GM12865 (cell line): ENCODE measurements around the gene DOCK8.

ENCODE experiments used
- DNase-seq: peaks from one replicate; pipeline ENCODE4 v3.0.0; 2010; ENCODE audit warnings: low read depth
- H3K4me3 ChIP-seq: 2 replicates; pipeline ENCODE4 v1.5.1; 2011; ENCODE audit warnings: mild to moderate bottlenecking, low read depth, low read length, control low read depth
- TF ChIP-seq, protein P1 (sequence below): IDR thresholded peaks from 2 replicates; pipeline ENCODE4 v1.5.1; 2011; ENCODE audit warnings: low read length, control low read depth, low read depth, inconsistent platforms; ENCODE audit not compliant: insufficient read depth; ENCODE audit errors: missing control alignments

DOCK8 gene

DNA sequence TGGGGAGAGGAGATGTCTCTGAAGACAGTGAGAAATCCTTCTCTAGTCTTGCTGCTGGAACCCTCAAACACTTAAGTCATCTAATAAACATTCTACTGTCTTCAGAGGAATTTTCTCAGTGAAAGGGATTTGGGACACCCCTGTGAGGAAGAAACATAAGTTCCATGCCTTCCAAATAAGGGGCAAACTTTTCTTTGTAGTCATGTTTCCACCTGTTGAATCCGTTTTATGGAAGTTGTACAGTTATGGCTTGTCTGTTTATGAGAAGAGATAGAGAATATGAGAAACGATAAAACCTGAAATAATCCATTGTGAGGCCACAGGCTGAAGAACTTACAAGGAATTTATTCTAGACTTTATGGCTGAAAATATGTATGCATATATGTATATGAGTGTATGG lies 49.6 kb downstream of the DOCK8 start:
- no peak for DNase-seq
- TF ChIP-seq, protein P1, sequence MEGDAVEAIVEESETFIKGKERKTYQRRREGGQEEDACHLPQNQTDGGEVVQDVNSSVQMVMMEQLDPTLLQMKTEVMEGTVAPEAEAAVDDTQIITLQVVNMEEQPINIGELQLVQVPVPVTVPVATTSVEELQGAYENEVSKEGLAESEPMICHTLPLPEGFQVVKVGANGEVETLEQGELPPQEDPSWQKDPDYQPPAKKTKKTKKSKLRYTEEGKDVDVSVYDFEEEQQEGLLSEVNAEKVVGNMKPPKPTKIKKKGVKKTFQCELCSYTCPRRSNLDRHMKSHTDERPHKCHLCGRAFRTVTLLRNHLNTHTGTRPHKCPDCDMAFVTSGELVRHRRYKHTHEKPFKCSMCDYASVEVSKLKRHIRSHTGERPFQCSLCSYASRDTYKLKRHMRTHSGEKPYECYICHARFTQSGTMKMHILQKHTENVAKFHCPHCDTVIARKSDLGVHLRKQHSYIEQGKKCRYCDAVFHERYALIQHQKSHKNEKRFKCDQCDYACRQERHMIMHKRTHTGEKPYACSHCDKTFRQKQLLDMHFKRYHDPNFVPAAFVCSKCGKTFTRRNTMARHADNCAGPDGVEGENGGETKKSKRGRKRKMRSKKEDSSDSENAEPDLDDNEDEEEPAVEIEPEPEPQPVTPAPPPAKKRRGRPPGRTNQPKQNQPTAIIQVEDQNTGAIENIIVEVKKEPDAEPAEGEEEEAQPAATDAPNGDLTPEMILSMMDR: no peak
- no peak overlapping the region for H3K4me3 ChIP-seq

DNA sequence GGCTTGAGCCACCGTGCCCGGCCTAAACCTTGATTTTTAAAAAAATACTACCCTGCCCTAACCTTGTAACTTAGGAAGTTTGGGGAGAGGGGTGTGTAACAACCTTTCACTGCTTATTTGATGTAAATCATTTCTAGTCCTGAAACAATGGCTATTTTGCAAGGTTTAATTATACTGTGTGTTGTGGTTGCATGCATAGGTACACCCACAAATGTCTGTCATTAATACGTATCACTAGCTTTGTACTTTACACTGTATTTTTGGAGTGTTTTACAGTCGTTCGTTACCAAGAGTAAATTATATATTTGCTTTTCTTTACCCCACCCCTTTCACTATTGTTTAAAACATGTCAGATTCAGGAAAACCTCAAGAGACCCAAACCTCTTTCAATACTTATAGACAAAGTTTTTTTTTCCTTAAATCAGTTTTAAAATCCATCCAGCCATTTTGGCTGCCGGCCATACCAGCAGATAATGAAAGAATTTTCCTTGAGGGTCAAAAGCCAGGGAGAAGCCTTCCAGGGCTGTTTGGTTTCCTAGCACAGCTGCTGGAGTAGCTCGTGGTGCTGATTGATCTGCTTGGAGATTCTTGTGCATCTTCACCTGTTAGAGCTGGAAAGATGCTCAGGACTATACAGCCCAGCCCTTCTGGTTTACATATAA lies 50.7 kb downstream of the DOCK8 start:
- TF ChIP-seq, protein P1: no peak
- no peak overlapping the region for H3K4me3 ChIP-seq

DNA sequence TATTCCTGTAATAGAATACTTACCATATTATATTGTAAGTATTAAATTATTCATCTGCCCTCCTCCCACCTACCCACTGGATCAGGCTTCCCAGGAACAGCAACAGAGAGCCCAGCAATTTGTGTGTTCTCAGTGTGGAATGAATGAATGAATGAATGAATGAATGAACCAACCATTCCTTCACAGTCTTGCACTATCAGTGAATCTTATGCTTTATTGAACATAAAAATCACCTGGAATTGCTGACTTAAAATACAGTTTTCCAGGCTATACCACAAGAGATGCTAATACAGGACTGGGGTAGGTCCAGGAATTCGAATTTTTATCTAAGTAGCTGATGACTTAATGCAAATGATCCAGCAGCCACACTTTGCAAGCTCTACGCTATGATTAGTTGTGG lies 51.6 kb downstream of the DOCK8 start:
- TF ChIP-seq, protein P1: no peak
- H3K4me3 ChIP-seq: no peak overlapping the region
- DNase-seq: no peak

More for the DNA sequence above, 50.7 kb downstream of the DOCK8 start:
- no peak for DNase-seq

DNA sequence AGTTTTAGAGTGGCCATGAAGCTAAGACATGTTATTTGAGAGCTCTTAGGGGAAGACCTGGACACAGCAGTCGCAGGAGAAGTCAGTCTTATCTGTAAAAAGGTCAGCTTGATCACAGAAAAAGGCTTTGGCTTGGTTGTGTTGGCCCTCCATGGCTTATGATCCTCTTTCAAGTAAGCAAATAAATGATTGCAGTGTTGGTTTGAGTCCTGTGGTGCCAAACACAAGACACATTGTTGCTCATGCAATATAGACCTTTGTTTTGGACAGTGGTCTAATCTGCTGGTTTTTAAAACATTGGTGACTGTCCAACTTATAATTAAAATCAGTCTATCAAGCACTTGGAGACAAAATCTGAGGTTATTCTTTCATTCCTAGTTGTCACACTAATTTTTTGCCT lies 54.0 kb downstream of the DOCK8 start:
- H3K4me3 ChIP-seq: no peak overlapping the region
- DNase-seq: no peak
- TF ChIP-seq, protein P1: no peak

DNA sequence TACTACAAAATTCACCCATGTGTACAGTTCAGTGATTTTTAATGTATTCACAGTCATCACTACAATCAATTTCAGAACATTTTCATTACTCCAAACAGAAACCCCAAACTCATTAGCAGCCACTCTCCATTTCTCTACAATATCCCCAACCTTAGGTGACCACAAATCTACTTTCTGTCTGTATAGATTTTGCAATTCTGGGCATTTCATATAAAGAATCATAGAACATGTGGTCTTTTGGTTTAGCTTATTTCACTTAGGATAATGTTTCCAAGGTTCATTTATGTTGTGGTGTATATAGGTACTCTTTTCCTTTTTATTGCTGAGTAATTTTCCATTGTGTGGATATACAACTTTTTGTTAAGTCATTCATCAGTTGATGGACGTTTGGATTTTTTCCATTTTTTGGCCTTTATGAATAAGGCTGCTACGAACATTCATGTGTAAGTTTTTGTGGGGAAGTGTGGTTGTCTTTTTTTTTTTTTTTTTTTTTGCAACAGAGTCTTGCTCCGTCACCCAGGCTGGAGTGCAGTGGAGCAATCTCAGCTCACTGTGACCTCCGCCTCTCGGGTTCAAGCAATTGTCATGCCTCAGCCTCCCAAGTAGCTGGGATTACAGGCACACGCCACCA lies 54.5 kb downstream of the DOCK8 start:
- TF ChIP-seq, protein P1: no peak
- DNase-seq: no peak
- no peak overlapping the region for H3K4me3 ChIP-seq

DNA sequence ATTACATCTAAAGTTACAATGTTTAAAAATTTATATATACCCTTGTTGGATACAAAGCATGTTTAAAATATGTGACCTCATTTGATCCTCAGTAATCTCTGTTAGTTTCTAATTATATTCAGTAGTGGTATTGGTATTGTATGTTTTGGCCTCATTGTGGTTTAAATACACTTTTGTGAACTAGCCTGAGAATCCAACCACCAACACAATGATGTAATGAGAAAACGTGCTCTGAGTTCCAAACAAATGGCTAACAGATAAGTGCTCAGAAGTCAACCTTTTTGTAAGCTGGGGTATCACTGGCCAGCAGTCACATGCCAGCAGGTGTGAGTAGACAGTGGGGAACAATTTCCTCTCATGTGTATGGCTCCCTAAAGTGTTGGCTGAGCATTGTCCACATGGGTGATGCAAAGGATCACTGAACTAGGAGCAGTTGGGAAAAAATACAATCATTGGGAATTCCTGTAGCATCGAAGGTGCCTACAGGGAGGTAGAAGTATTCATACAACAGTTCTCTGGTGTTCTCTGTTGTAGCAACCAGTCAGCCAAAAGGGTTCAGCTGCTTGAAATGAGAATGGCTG lies 56.1 kb downstream of the DOCK8 start:
- DNase-seq: peak; percentile 19
- TF ChIP-seq, protein P1: no peak
- no peak overlapping the region for H3K4me3 ChIP-seq
